ENCODE measurements around the gene NUDT17.

NUDT17 gene

DNA sequence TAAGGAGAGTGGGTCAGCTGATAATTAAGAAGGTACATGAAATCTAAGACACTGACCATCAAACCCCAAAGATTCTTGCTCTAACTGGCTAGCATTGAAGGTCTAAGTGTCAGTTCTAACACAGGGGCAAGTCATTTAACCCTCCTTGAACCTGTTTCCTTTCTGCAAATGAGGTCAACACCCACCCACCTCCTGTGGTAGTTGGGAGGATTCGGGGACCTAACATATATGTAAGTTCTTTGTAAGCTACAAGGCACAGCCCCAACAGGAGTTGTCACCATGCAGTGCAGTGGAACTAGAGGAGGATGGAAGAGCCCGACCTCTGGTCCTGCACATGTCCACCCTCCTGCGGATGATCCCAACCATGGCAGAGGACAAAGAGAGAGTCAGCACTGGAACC, 2.4 kb downstream of the NUDT17 start:
- no peak for DNase-seq (ENCODE audit: low read depth in 2 of 2)

DNA sequence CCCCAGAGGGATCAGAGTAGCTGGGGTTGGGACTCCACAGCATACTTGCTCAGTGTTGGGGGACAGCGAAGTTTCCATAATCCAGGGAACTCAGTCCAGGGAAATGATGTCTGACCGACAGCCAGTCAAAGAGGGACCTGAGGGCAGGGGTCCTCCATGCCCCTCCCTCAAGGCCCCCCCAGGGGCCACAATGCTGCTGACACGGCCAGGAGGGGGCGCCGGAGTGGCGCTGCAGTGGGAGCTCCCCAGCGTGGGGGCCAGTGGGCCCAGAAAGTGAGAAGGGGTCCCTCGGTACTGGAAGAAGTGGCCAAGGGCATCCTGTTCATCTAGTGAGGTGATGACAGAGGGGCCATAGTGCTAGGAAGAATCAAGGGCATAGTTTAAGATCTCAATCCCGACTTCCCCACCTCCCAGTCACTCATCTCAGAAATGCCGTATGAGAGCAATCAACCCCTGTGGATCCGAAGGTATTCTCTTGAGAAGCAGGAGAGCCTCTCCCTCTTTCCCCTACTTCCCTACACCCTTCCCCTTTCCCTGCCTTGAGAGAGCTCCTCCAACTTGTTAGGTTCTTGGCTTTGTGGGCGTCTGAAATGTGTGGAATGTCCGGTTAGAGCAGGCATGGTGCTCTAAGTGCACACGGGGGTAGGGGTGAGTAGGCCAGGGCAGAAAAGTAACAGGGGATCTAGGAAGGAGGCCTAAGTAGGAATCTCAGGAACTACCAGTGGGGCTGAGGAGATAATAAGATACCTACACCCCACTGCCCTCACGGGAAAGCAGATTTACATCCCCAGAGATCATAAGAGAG, 4.1 kb downstream of the NUDT17 start:
- DNase-seq (ENCODE audit: low read depth in 2 of 2) = no peak

DNA sequence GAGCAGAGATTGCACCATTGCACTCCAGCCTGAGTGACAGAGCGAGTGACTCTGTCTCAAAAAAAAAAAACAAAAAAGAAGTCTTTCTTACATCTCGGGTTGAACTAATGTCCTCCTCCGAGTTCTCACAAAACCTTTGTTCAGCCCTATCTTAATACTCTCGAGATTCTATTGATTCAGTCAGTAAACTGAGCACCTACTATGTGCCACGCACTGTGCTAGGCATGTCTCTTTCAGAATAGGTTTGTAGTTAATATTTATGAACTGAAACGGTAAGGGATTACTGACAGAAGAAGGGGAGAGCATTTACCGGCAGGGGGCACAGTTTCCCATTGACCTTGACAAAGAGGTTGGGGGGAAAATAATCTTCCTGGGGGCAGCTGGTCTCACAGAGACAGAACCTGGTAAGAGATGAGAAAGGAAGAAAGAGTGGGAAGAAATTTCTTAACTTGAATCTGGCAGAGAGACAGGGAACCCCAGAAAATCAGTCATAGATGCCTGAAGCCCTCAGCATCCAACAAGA, 10.1 kb downstream of the NUDT17 start:
- no peak for DNase-seq (ENCODE audit: low read depth in 2 of 2)

DNA sequence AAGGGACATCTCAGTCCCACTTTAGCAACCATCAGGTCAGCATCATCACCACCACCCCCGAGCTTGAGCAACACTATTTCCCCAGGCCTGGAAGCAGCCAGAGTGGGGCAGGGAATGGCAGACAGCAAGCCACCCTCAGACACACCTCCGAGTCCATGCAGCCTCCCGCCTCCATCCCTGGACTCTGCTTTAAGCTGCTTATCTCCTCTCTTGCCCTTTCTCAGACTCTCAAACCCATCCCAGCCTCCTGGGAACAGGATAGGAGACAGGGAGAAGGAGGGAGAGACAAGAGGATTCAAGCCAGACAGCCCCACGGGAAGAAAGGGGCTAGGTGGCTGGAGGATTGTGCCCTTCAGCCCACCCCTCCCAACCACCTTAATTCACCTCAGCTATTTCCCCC, 11.7 kb downstream of the NUDT17 start:
- no peak for DNase-seq (ENCODE audit: low read depth in 2 of 2)

DNA sequence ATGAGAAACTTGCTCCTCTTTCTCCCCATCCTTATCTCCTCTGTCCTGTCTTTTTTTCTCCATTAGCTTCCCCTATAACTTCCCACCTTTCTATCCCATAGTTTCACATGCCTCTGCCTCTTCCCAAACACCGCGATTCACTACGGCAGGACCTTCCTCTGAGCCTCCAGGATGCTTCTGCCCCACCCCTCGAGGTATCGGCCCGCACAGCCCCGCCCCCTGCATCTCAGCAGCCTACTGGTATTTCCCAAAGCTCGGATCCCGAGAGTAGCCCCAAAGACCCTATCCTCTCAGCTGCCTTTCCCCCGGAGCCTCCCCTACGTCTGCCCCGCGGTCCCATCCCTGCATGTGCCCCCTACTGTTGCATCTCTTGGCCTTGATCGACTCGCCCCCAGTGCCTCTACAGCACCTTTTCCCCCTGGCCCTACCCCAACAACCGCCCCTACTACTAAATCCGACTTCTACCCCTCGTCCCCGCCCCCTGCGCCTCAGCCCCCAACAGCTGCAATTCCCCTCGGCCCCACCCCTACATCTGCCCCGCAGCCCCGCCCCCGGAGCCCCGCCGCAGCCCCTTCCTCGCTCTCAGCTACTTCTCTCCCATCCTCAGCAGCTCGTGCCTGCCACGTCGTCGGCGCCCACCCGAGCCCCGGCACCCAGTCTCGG, 12.9 kb downstream of the NUDT17 start:
- DNase-seq (ENCODE audit: low read depth in 2 of 2) = peak; percentile 51 to 63

DNA sequence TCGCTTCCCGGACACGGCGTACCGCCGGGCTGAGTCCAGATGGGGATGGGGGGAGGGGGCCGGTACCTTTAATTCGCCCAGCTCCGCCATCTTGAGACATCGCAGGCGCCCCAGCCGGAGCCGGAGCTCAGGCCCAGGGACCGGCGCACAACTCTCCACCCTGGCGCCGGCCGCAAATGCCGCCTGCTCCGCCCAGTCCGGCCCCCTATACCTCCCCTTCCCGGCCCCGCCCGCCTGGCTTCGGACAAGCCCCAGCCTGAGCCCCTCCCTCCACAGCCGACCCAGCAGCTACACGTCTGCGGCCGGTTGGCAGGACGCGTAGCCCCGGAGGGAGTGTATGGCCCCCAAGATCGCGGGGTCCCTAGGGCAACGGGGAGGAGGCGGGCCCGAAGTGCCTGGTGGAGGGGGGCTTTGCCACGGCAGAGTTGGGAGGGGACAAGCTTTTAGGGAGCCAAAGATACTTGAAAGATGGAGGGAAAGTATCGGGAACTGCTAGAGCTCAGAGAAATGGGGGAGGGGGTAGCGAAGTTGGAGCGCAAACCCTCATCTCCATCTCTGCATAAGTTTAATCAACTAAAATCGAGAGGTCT, 13.6 kb downstream of the NUDT17 start, which contains the start of gene PIAS3:
Gene PIAS3 (minus strand): TSS at position 181 of the 590 bp plus-strand sequence. CDS start 91 bp downstream, at position 90.
- DNase-seq (ENCODE audit: low read depth in 2 of 2) = peak; percentile 89

DNA sequence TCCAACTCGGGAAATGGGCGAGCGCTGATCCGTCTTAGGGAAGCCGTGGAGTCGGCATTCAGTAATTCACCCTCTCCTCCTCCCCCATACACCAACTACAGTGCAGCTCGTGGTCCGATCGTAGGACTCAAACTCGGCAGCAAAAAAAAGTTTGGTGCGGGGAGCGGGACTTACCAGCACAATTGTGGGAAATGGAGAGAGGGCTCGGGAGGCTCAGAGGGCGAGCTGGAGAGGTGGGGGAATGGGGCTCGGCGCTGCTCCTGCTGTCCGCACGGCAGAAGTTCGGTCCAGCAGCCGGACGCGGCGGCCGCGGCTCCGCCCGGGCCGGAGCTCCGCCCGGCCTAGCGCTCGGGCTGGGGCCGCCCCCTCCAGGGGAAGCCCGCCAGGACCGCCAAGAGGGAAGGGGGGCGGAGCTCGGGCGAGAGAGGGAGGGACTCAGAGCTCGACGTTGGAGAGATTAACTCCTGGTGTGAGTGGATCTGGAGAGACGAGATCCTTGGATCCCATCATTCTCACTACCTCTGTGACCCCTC, 14.1 kb downstream of the NUDT17 start:
- DNase-seq (ENCODE audit: low read depth in 2 of 2) = peak; percentile 72 to 73

DNA sequence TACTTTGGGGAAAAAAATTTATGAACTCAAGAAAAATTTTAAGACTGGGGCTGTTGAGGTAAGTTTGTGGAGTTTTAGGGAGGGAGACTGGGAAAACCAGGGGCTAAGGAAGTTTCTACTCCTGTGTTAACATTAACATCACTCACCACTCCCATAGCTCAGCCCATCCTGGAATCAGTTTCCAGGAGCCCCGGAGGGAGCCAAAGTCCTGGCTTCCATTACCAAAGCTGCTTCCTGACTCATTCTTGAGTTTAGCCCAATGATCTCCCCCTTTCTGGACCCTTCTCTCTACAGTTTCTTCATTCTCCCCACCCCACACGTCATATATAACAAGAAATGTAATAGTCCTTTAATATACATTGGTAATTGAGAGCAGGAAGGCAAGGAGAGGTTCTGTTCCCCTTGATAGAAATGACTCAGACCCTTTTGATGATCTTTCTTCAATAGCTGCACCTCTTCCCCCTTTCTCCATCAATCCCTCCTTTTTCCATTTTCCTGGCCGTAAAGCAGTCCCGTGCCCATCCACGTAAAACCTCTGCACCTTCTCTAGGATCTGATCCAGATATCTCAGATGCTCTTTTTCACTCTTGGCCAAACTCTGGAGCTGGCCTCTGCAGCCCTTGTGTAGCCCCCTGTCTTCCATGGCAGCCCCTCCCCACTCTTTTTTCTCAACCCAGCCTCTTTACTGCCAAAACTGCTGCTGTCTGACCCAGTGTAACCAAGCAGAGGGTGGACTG, 18.0 kb downstream of the NUDT17 start:
- DNase-seq (ENCODE audit: low read depth in 2 of 2) = no peak

DNA sequence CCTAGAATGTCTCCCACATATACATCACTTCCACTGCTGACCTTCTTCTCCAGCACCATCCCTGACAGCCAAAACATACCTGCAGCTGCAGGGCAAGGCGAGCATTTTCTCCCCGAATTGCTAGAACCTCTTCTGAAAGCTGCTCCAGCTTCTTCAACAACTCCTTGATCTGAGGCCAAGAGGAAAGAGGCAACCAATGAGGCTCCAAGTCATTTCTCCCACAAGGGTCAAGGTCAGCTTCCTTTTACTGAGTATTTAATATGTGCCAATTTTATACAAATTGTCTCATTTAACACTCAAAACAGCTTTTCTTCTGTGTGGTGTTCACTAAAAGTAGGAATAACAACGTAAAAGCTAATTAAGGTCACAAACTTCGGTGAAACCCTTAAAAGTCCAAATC, 22.8 kb downstream of the NUDT17 start:
- no peak for DNase-seq (ENCODE audit: low read depth in 2 of 2)

DNA sequence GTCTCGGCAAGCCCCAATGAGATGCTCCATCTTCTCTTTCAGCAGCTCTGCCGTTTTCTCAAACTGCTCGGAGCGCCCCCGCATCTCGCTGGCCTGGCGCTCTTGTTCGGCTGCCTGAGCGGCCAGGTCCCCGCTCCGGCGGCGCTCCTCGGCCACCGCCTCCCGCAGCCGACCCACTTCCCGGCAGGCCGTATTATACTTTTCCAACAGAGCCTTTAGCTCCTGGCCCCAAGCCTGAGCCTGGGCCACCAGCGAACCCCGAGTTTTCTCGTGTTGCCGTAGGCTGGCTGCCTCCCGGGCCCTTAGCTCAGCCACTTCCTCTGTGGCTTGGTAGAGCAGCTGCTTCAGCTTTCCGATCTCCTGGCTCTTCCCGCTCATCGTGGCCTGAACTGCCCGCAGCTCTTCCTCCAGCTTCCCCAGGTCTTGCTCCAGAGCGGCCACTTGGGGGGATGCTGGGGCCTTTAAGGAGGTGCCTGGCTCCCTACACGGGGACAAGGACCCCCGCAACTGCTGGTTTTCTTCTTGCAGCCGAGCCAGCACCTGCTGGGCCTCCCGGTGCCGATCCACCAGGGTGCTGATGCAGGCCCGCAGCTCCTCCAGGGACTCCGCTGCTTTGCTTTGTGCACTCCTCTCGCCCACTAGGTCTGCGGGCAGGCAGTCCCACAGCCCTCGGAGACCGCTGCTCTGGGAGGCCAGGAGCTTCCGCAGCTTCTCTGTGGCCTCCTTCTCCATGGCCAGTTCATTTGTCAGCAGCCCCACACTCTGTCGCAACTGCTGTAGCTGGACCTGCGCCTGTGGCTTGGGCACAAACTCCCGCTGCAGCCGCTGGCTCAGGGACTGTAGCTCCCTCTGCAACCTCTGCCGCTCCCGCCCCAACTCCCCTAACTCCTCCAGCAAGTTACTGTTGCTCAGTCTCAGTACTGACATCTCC, 26.8 kb downstream of the NUDT17 start:
- DNase-seq (ENCODE audit: low read depth in 2 of 2) = peak in 1 of 2 donors; percentile 19

DNA sequence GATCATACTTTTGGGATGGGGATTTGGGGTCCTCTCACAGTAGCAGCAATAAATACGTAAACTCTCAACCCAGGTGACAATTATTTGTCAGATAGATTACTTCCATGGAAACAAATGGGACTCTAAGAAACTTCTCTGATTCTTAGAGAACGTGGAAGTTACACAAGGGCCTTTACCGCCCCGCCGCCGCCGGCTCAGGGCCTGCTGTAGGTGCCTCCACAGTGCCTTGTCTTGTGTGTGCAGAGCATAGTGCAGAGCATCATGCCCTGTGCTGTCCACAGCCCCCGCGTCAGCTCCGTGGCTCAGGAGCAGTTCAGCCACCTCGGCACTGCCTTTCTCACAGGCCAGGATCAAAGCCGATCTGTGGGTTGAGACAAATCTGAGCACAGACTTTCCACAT, 29.2 kb downstream of the NUDT17 start:
- DNase-seq (ENCODE audit: low read depth in 2 of 2) = no peak

DNA sequence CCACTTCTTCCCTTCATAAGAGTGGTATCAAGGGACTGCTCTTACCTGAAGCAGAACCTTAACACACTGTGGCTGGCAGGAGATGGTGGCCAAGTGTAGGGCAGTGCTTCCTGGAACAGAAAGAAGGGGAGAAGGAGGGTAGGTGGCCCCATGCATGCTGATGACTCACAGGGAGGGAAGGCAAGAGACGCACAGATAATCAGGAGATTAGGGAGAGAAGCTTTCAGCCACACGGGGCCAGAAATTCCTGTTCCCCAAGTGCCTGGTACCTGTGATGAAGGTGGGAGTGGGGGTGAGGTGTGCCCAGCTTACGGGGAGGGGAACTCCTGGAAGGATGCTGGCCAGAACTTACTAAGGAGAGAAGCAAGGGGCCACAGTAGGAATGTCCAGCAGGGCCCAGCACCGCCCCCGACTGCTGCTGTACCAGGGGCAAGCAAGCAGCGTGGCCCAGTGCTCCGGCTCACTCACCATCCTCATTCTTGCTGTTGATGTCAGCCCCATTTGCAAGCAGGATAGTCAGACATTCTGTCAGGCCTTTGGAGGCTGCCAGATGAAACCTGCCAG, 32.6 kb downstream of the NUDT17 start:
- no peak for DNase-seq (ENCODE audit: low read depth in 2 of 2)

DNA sequence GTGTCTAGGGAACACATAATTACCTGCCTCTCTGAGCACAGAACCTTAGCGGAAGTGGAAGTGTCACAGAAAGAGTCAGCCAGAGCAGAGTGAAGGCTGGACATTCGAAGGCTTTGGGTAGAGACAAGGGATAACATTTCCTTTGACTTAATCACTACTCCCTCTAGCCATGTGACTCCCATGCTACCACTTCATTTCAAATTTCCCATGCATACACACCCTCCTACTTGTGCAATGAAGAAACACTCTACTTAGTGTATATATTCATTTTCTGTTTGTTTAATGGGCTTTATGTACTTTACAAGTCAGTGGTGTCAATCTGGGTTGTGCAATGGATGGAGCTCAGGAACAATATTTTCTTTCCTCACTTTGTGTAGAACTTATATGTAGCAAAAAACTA, 33.3 kb downstream of the NUDT17 start:
- no peak for DNase-seq (ENCODE audit: low read depth in 2 of 2)

DNA sequence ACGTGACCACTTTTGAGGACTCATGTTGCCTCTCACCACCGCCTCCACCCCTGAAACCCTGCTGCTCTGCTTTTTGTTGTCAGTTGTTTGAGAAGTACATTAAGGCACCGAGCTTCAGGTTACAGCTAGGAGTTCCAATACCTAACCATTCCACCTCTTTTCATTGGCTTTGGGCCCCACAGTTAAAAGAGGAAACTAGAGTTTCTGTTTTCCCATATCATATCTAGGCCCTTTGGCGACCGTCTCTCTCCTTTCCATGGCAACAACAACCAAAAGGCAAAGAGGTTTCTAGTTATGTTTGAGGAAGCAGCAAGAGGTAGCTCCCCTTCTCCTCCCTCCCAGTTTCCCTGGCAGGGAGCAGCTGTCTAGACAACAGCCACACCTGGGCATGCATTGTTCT, 34.3 kb downstream of the NUDT17 start:
- DNase-seq (ENCODE audit: low read depth in 2 of 2) = no peak

DNA sequence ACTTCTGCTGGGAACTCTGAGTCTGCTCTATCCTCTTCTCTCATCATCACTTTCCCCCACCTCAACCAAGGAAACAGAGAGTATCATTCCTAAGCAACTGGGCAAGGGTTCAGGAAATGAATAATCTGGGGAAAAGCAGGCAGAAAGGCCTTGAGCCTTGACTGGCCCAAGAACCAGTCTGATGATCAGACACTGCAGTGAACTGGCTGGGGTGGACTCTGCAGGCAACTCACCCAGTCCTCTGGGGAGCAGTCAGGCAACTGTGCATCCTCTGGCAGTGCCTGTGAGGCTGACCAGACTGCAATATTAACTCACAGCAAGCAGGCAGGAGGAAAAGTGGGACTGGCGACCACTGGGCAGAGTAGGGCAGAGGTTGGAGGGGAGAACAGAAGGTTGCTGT, 39.2 kb downstream of the NUDT17 start:
- no peak for DNase-seq (ENCODE audit: low read depth in 2 of 2)

DNA sequence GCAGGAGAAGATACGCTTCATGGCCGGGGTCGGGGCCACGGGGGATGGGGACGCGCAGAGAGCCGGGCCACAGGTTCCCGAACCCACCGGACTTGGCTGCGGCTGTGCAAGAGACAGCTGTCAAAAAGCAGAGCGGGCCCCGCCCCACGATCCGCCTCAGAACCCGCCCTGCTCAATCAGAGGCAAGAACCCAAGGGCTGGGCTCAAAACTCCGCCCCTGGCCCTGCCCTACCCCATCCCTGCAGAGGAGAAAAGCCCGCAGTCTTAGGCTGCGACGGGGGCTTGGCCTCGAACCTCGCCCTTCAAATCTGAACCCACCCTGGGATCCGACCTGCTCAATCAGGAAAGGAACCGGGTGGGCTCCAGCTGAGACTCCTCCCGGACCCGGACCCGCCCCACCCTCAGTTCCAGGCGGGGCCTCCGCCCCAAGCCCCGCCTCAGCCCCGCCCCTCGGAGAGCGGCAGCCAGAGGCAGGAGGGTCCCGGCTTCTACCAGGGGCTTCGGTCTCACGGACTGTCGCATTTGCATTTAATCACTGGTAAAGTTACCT, 40.4 kb downstream of the NUDT17 start, which contains the start of gene ANKRD35:
Gene ANKRD35 (minus strand): TSS at position 129 of the 550 bp plus-strand sequence. CDS start 108 bp downstream, at position 21.
- DNase-seq (ENCODE audit: low read depth in 2 of 2) = peak; percentile 82 to 85

DNA sequence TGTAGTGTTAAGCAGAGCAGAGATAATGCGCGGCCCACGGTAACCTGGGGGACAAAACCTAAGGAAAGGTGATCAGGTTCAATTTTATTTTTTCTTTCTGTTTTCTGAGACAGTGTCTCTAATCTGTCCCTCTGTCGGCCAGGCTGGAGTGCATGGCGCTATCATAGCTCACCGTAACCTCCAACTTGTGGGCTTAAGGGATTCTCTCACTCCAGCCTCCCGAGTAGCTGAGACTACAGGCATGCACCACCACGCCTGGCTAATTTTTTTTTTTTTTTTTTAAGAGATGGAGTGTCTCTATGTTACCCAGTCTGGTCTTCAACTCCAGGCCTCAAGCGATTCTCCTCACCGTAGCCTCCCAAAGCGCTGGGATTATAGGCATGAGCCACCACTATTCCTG, 41.0 kb downstream of the NUDT17 start:
- DNase-seq (ENCODE audit: low read depth in 2 of 2) = no peak

DNA sequence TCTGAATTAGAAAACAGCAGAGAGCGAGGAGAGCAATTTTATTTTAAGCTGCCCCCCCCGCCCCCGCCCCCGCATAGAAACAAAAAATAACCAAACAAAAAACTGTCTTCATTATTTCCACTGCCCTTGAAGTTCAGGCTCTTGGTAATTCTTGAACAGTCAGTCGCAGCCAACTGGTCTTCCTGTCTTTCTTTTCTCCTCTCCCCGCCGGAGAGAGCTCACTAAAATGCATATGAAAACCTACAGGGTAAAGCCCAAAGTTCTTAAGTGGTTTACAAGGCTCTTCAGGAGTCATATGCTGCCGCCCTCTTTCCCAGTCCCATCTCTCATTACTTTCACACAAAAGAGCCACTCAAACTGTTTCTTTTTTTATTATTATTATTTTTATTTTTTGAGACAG, 41.4 kb downstream of the NUDT17 start:
- DNase-seq (ENCODE audit: low read depth in 2 of 2) = no peak

DNA sequence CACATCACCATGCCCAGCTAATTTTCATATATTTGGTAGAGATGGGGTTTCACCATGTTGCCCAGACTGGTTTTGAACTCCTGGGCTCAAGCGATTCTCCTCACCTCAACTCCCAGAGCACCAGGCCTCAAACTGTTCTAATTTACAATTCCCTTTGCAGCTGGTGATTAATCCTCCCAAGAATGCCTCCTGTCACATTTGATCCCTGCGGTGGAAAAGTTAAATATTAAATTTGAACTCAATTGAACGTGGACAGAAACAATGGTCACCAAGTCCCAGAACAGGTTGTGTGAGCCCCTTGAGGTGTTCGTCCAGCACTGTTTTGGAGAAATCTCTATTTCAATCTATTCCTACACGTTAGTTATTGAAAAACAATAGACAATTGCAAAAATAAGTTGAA, 42.2 kb downstream of the NUDT17 start:
- no peak for DNase-seq (ENCODE audit: low read depth in 2 of 2)

DNA sequence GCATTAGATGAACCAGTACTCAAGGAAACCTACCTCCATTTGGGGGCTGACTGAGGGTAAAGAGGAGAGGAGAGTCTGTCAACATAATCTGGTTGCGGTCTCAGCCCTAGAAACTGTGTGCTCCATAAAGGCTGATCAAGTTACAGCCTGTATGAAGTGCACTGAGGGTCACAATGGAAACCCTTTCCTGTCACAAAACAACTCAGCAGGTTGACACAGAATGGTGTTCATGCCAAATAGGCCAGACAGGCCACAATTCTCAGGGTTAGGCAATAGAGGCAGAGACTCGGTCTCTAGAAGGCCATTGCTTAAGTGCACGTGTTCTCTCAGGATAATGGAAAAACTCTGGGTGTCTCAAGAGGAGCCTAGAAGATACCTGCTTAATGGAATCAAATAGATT, 44.3 kb downstream of the NUDT17 start:
- no peak for DNase-seq (ENCODE audit: low read depth in 2 of 2)

Data from stimulated activated CD8-positive, alpha-beta memory T cell treated with anti-CD3 and anti-CD28 coated beads, Interleukin-2, amount 100 ng/mL, for 48 hours (primary cell).